Measurements from ENCODE around the gene SARDH. TPM values are rescaled to one million over a fixed set of nuclear protein-coding genes. Genes with fewer than 3 reads are reported as not detected.

Gene SARDH
- polyA plus RNA-seq, 1 donor from 2014 or later = not detected

DNA sequence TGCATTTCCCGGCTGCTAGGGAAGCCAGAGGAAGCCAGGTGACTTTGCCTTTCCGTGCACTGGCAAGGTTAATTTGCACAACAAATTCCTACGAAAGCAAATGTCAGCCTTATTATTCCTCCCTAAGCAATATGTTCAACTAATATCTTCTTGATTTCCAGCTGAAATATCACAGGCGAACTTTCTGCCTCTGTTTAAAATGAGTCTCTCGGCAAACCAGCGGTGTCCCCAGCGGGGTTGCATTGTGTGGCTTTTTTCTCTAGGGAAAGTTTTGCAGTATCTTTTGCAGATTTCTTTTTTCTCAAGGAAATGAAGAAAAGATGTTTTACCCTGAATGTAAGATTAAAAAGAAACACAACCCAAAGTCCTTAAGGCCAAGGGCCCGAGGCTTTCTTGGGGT, 100.1 kb downstream of the SARDH start:
- H3K9ac ChIP-seq (ENCODE audit: low read length) = peak overlapping the region; percentile 3
- H3K79me2 ChIP-seq (replicated peaks; ENCODE audit: insufficient read depth, low read length) = no peaks in the 10 kb centered on the region
- H3K4me2 ChIP-seq (ENCODE audit: low read length) = no peak overlapping the region
- H4K20me1 ChIP-seq (ENCODE audit: insufficient read depth) = no peaks in the 10 kb centered on the region
- H3K9me2 ChIP-seq (ENCODE audit: insufficient read depth, low read length) = no peaks in the 10 kb centered on the region
- H3K4me3 ChIP-seq (ENCODE audit: low read length) = no peak overlapping the region
- H3K27ac ChIP-seq (ENCODE audit: low read length) = no peak overlapping the region
- no peaks in the 10 kb centered on the region for H3F3A ChIP-seq (ENCODE audit: insufficient read depth, low read length, poor library complexity, severe bottlenecking)
- TF ChIP-seq, protein P1, sequence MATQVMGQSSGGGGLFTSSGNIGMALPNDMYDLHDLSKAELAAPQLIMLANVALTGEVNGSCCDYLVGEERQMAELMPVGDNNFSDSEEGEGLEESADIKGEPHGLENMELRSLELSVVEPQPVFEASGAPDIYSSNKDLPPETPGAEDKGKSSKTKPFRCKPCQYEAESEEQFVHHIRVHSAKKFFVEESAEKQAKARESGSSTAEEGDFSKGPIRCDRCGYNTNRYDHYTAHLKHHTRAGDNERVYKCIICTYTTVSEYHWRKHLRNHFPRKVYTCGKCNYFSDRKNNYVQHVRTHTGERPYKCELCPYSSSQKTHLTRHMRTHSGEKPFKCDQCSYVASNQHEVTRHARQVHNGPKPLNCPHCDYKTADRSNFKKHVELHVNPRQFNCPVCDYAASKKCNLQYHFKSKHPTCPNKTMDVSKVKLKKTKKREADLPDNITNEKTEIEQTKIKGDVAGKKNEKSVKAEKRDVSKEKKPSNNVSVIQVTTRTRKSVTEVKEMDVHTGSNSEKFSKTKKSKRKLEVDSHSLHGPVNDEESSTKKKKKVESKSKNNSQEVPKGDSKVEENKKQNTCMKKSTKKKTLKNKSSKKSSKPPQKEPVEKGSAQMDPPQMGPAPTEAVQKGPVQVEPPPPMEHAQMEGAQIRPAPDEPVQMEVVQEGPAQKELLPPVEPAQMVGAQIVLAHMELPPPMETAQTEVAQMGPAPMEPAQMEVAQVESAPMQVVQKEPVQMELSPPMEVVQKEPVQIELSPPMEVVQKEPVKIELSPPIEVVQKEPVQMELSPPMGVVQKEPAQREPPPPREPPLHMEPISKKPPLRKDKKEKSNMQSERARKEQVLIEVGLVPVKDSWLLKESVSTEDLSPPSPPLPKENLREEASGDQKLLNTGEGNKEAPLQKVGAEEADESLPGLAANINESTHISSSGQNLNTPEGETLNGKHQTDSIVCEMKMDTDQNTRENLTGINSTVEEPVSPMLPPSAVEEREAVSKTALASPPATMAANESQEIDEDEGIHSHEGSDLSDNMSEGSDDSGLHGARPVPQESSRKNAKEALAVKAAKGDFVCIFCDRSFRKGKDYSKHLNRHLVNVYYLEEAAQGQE (IDR thresholded peaks at IDR 0.05; ENCODE audit: borderline replicate concordance) = no peak
- TF ChIP-seq SMC3 (conservative IDR thresholded peaks at IDR 0.05; ENCODE audit: poor library complexity) (no peak), TAF1 (IDR thresholded peaks at IDR 0.05; ENCODE audit: low read depth) (no peak), EP300 (conservative IDR thresholded peaks at IDR 0.05; ENCODE audit: poor library complexity, severe bottlenecking) (no peak), MXI1 (conservative IDR thresholded peaks at IDR 0.05; ENCODE audit: poor library complexity, severe bottlenecking) (no peak), RAD21 (conservative IDR thresholded peaks at IDR 0.05) (no peak), POLR2AphosphoS5 (IDR thresholded peaks at IDR 0.05) (no peak), EZH2 (IDR thresholded peaks at IDR 0.05; ENCODE audit: borderline replicate concordance, insufficient read depth, low read length, poor library complexity, severe bottlenecking) (no peak)
- TF ChIP-seq, protein P2, sequence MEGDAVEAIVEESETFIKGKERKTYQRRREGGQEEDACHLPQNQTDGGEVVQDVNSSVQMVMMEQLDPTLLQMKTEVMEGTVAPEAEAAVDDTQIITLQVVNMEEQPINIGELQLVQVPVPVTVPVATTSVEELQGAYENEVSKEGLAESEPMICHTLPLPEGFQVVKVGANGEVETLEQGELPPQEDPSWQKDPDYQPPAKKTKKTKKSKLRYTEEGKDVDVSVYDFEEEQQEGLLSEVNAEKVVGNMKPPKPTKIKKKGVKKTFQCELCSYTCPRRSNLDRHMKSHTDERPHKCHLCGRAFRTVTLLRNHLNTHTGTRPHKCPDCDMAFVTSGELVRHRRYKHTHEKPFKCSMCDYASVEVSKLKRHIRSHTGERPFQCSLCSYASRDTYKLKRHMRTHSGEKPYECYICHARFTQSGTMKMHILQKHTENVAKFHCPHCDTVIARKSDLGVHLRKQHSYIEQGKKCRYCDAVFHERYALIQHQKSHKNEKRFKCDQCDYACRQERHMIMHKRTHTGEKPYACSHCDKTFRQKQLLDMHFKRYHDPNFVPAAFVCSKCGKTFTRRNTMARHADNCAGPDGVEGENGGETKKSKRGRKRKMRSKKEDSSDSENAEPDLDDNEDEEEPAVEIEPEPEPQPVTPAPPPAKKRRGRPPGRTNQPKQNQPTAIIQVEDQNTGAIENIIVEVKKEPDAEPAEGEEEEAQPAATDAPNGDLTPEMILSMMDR (IDR thresholded peaks at IDR 0.05; ENCODE audit: poor library complexity, severe bottlenecking) = no peak
- no peaks in the 10 kb centered on the region for H3K9me3 ChIP-seq (ENCODE audit: low read length)
- no peaks in the 10 kb centered on the region for H3K36me3 ChIP-seq (ENCODE audit: insufficient read depth, low read length)
- no peak overlapping the region for H2AFZ ChIP-seq (ENCODE audit: low read depth, low read length)
- no peaks in the 10 kb centered on the region for H3K27me3 ChIP-seq (ENCODE audit: insufficient read depth, low read depth, low read length)

DNA sequence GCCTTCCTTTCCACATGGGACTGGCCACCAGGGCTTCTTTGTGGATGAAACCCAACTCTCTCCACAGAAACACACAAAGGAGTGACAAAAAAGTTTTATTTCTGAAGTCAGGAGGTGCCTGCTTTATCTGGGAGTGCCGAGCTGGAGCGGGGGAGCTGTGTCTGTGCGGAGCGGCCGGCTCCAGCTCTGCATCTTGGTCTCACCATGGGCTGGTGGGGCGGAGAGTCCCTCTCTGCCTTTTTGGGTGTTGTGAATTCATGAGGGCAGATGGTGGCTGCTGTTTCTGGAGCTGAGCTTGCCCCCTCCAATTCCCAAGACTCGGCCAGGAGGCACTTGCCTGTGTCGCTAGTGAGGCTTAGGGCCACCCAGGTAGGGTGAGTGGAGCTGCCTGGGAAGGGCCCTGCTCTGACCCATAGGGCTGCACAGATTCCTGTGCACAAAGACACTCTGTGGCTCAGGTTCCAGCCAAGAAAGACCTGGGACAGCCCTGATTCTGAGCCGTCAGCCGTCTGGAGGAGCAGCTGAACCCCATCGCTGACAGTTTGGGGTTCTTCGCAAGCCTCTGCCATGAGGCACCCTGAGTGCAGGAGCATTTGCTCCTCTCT, 100.6 kb downstream of the SARDH start:
- H3K4me2 ChIP-seq (ENCODE audit: low read length) = no peak overlapping the region
- no peak overlapping the region for H2AFZ ChIP-seq (ENCODE audit: low read depth, low read length)

More for the DNA sequence above, 100.6 kb downstream of the SARDH start:
- H3K79me2 ChIP-seq (replicated peaks; ENCODE audit: insufficient read depth, low read length) = no peaks in the 10 kb centered on the region
- H3K36me3 ChIP-seq (ENCODE audit: insufficient read depth, low read length) = no peaks in the 10 kb centered on the region
- H3K27ac ChIP-seq (ENCODE audit: low read length) = no peak overlapping the region
- no peaks in the 10 kb centered on the region for H4K20me1 ChIP-seq (ENCODE audit: insufficient read depth)
- H3F3A ChIP-seq (ENCODE audit: insufficient read depth, low read length, poor library complexity, severe bottlenecking) = no peaks in the 10 kb centered on the region
- TF ChIP-seq, protein P2 (IDR thresholded peaks at IDR 0.05; ENCODE audit: poor library complexity, severe bottlenecking) = no peak
- no peak for TF ChIP-seq TAF1 (IDR thresholded peaks at IDR 0.05; ENCODE audit: low read depth)
- no peak for TF ChIP-seq RAD21 (conservative IDR thresholded peaks at IDR 0.05)
- TF ChIP-seq EP300 (conservative IDR thresholded peaks at IDR 0.05; ENCODE audit: poor library complexity, severe bottlenecking) = no peak
- no peak for TF ChIP-seq POLR2AphosphoS5 (IDR thresholded peaks at IDR 0.05)
- TF ChIP-seq MXI1 (conservative IDR thresholded peaks at IDR 0.05; ENCODE audit: poor library complexity, severe bottlenecking) = no peak
- TF ChIP-seq SMC3 (conservative IDR thresholded peaks at IDR 0.05; ENCODE audit: poor library complexity) = no peak
- TF ChIP-seq, protein P1 (IDR thresholded peaks at IDR 0.05; ENCODE audit: borderline replicate concordance) = no peak
- TF ChIP-seq EZH2 (IDR thresholded peaks at IDR 0.05; ENCODE audit: borderline replicate concordance, insufficient read depth, low read length, poor library complexity, severe bottlenecking) = no peak
- no peaks in the 10 kb centered on the region for H3K27me3 ChIP-seq (ENCODE audit: insufficient read depth, low read depth, low read length)
- no peaks in the 10 kb centered on the region for H3K9me2 ChIP-seq (ENCODE audit: insufficient read depth, low read length)
- H3K9ac ChIP-seq (ENCODE audit: low read length) = peak overlapping the region; percentile 3
- no peaks in the 10 kb centered on the region for H3K9me3 ChIP-seq (ENCODE audit: low read length)
- no peak overlapping the region for H3K4me3 ChIP-seq (ENCODE audit: low read length)

Measured in neural cell (in vitro differentiated cells).